CD4-positive, alpha-beta T cell treated with Interleukin-17A for 4 hours (primary cell): Measurements from ENCODE around the gene OTUD3.
"Not testable (repeated sequence)": the region's sequence is repeated elsewhere in the genome, so short reads cannot be mapped to it uniquely, and the experiment has no call there.

ENCODE experiments used
- DNase-seq: peaks from one replicate; pipeline ENCODE4 v3.0.0-alpha.2; 2020; ENCODE audit warnings: mixed read lengths

OTUD3 gene

DNA sequence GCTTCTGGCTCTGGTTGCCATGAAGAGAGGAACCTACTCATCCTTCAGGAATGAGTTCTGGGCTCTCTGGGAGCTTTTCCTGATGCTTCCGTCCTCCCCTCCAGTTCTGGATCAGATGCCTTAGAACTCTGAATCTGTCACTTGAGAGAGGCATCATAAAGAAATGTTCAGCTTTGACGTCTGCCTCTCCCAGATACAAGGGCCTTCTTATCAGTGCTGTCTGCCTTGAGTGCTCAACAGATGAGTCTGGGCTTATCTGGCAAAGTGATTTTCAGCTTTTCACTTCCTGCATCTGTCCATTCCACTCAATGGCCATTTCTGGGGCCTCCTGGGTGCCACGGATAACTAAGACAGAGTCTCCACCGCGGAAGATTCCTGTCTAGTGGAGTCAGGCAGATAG is 12.3 kb upstream of the OTUD3 start:
- DNase-seq: no peak

DNA sequence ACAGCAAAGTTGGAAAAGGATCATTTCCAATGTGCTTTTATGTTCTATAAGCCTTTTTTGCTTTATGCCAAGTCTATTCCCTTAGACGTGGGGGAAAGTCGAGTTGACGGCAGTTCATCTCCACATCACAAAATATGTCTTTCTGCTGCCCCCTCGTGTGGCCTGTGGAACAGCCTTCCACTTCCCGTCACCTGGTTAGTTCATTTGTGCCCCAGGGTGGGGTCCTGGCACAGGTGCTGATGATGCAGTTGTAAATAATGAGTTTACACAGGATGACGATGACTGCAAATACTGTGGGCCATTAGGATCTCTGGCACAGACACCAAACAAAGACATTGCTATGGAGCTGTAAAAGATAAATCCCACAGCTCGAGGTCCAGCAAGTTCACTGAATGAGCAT is 10.0 kb upstream of the OTUD3 start:
- no peak for DNase-seq

DNA sequence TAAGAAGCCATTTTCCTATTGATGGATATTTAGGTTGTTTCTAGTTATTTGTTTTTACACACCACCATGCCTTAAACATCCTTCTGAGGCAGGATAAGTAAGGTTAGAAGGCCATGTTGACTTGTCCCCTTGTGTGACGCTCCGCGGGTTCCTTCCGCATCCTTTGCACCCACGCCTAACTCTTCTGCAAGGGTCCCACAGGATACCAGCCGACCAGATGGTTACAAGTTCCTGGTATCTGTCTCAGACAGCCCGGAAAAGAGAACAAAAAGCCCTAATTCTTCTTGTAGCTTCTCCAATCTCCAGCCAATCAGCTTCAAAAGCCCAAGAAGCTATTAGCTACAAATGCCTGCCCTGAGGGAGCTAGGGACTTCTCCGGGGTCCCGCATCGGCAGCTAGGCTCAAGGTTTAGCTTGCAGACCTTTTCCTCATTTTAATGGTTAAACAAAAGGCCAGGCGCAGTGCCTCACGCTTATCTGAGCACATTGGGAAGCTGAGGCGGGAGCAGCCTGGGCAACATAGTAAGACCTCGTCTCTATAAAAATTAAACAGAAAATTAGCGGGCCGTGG is 4.9 kb upstream of the OTUD3 start:
- no peak for DNase-seq

DNA sequence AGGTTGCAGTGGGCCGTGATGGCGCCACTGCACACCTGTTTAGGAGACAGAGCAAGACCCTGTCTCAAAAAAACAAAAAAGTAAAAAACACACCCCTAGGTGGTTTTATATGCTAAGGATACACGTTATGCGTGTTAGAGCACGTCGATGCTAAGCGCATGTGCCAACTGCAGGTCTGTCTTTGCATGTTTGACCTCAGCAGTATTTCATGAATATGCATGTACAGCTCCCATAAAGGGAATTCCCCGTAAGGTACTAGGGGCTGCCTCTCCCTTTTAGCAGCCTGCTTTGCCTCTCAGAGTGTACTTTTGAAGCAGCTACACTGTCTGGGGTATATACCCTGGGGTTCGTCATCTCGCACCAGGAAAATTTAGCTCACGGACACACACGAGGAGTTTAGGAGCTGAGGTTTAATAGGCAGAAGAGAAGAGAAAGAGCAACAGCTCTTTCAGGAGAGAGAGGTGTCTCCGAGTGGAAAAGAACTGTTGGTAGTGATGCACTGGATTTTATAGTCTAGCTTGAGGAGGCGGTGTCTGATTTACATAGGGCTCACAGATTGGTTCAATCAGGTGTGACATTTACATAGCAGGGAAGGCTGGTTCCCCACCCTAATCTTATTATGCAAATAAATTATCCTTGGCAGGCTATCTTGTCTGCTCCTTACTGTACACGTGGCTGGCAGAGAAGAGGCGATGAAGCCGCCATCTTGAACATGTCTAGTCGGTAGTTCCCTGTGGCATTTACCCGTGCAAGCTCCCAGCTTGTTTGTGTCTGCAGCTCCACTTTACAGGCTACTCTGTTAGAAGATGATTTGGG is 4.2 kb upstream of the OTUD3 start:
- no peak for DNase-seq

DNA sequence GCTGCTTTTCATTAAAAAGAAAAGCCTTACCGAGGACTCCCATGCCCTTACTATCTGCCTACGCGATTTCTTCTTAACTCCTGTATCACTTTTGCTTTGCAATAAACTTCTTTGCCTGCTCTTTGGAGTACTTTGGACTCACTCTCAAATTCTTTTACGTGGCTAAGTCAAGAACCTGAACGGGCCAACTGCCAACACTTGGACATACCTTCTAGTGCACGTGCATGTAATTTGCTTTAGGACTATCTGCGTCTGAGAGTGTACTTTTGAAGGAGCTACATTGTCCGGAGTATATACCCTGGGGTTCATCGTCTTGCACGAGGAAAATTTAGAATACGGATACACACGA is 3.6 kb upstream of the OTUD3 start:
- no peak for DNase-seq

DNA sequence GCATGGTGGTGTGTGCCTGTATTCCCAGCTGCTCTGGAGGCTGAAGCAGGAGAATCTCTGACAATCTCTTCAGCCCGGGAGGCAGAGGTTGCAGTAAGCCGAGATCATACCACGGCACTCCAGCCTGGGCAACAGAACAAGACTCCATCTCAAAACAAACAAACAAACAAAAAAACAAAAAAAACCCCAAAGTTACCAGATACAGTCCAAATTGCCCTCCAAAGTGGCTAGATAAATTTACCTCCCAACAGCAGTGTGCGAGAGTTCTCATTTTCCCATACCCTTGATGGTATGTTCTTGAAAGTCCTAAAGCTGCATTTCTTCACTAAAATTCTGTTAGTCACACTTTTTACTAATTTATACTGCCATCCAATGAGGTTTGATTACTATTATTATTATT is 3.0 kb upstream of the OTUD3 start:
- DNase-seq: no peak

DNA sequence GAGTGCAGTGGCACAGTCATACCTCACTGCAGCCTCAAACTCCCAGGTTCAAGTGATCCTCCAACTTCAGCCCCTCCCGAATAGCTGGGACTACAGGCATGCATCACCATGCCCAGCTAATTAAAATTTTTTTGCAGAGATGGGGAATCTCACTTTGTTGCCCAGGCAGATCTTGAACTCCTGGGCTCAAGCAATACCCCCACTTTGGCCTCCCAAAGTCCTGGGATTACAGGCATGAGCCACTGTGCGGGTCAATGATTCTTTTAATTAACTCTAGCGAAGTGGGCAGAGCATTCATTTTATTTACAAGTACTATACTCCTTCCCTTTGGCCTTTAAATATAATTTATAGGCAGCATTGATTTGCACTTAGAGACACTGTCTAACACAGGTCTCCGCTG is 2.5 kb upstream of the OTUD3 start:
- DNase-seq: no peak

DNA sequence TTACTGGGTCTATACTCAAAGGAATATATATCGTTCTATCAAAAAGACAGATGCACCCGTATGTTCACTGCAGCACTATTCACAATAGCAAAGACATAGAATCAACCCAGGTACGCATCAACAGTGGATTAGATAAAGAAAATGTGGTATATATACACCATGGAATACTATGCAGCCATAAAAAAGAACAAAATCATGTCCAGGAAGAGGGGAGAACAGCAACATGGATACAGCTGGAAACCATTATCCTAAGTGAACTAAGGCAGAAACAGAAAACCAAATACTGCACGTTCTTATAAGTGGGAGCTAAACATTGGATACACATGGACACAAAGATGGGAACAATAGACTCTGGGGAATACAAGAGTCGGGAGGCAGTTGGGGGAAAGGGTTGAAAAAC is 1.4 kb upstream of the OTUD3 start:
- not testable (repeated sequence) for DNase-seq

DNA sequence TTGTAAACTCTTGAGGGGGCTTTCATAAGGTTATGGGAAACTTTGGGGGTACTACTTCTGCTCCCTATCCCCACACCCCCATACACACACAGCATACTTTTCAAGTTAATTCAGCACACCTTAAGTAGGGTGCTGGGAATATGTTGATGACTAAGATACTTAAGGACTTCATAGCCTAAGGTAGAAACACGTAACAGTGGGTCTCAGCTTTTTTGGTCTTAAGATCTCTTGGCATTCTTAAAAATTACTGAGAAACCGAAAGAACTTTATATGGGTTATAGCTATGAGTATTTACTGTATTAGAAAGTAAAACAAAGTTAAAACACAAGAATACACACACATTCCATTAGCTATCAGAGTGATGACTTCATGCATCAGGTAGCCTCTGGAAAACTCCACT is 2.1 kb downstream of the OTUD3 start:
- no peak for DNase-seq

DNA sequence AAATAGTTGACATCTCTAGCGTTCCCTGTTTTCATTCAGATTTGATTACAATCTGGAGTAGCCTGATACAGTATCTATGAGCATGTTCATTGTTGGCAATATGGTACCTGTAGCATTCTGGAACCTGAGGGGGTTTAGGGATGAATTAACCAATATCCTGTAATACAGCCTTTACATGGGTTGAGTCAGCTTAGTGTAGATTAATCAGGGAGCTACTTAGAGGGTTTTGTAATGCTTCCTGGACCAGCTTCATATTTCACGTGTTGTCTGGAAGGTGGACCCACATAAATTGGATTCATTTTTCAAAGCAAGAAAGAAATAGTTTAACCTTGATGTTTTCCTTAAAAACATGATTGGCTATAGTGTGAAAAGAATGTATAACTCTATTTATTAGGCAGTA is 3.6 kb downstream of the OTUD3 start:
- DNase-seq: no peak

DNA sequence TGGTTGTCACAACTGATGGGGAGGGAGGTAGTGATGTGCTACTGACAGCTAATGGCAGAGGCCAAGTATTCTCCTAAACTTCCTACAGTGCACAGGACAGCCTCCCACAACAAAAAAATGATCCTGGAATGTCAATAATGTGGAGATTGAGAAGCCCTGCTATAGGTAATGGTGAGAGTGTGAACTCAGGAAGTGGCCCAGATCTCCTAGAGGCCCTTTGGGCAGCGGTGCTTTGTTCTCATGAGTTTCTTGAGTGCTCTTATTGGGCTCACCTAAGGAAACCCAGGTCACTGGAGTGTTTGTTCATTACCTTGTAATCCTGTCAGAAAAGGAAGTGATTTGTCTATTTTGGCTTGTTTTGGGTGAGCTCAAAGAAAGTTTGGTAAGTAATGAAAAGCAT is 5.9 kb downstream of the OTUD3 start:
- DNase-seq: no peak

DNA sequence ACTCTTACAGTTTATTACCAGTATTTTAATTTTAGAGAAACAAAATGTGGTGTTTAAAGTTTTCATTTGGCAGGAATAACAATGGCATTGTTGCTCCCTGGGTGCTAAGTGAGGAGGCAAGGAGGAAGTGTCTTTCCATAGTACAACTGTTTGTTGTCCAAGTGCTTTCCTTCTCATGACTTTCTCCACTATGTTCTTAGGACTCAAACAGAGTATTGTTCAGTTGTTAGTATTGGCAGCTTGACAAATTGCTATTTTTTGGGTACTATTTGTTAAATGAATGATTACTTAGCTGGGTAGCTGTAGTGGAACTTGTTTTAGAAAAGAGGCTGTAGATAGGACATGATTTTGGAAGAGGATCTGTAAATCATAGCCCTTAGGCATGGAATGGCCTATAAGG is 7.5 kb downstream of the OTUD3 start:
- DNase-seq: no peak

DNA sequence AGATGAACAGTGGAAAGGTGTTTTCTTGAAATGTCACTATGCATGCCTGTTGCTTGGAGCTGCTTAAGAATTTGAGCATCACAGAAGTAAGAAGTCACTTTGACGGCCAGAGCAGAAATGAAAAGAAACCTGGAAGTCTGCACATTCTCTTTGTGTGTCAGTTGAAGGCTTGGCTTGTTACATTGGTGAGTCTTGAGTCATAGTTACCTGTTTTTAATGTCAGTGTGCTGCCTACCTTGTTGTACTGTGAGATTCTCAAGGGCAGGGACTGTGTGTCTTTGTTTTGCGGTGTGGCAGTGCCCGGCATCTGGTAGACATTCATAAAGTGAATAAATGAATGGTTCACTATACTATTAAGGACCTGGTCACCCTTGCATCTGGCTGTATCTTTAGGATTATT is 9.9 kb downstream of the OTUD3 start:
- no peak for DNase-seq

DNA sequence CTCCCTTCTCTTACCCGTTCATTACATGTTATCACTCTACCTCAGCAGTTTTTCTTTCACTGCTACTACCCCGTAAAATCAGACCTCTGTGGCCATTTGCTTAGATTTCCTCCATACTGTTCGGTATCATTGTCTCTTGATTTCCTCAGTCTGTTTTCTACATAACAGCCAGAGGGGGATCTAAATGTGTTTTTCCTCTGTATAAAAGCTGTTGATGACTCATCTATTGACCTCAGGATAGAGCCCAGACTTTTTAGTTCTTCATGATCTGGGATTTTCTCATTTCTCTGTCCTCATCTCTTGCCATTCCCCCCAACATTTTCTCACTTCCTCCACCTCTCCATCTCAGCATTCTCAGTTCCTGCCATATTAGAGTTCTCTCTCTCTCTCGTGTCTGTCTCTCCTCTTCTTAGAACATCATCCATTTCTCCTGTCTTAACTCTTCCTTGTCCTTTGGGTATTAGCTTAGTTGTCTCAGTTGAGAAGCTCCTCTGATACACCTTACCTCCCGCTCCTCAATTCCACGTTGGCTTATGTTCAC is 10.5 kb downstream of the OTUD3 start:
- DNase-seq: no peak

DNA sequence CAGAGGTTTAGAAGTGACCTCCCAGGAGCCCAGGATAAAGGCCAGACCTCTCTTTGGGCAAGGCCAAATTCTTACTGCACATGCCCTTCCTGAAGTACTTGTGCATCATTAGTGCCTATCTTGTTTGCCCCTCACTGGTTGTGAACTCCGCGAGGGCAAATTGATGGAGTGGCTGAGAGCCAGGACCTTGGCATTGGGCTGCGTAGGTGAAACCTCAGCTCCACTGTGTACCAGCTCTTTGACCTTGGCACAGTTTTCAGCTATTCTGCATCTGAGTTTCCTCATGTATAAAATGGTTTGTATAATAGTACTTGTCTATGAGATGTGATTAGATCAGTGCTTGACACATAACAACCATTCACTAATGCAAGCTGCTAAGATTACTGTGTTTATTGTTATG is 11.5 kb downstream of the OTUD3 start:
- no peak for DNase-seq

DNA sequence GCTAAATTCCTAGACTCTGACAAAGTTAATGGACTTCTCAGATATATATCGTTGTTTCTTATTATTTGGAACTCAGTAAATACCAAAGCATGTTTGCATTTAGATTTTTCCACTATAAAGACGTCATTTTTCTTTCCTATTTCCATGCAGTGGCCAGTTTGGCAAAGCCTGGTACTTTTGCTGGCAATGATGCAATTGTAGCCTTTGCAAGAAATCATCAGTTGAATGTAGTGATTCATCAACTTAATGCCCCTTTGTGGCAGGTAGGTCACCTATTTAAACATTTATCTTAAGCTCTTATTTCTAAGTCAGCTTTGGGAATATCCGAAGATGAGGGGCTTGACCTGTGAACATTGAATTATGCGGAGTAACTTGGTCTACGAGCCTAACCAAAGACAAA is 12.0 kb downstream of the OTUD3 start:
- no peak for DNase-seq

DNA sequence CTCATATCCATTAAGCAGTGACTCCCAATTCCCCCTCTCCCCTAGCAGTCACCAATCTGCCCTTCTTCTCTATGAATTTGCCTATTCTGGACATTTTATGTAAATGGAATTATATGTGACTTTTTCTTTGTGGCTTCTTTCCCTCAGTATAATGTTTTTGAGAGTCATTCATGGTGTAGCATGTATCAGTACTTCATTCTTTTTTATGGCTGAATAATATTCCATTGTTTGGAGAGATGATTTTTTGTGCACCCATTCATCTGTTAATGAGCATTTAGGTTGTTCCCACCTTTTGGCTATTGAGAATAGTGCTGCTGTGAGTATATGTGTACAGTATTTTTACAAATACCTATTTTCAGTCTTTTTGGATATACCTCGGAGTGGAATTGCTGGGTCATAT is 19.5 kb downstream of the OTUD3 start:
- DNase-seq: no peak

DNA sequence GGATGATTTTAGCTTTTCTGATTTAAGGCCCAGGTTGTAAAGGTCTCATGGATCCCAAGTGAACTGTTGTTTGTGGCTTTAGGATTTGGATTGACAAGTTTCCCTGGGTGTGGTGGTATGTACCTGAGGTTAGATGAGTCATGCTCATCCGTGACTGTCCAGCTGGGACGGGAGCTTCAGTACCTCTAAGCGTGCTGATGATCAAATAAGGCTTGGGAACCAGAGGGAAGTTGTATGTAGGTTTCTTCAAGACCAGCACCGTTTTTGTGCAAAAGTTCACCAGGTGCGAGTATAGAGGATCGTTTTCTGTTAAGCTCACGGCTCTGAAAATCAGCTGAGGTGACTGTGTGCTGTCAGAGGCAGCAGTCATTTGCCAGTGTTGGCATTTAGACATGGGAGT is 21.4 kb downstream of the OTUD3 start:
- DNase-seq: no peak

DNA sequence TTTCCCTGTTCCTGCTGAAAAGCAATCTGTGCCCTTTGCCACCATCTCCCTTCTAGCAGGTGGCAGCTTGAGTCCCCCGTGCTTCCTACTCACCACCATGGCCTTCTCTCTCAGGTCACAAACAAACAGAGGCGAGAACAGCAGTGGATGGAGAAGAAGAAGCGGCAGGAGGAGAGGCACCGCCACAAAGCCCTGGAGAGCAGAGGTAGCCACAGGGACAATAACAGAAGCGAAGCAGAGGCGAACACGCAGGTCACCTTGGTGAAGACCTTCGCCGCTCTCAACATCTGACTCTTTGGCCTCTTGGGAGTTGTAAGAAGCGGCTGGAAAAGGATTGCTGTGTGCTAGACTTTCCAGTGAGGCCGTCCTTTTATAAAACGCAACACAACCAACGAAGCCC is 25.3 kb downstream of the OTUD3 start:
- no peak for DNase-seq

DNA sequence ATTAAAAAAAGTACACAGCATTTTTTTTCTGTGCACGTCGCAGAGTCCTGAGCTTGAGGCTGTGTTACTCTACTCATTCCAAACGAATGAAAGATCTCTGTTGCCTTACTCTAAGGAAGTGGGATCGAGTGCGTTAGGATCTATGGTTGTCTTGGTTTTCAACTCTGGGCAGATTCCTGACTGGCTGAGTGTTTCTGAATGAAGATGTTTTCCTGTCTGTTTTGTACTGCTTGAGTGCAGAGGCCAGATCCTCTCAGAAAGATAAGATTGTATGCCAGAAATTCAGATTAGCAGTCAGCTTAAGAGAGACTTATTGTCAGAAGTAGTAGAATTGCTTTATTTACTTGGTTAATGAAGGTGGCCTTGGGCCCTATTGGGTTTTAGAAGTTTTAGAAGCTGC is 27.2 kb downstream of the OTUD3 start:
- DNase-seq: no peak

DNA sequence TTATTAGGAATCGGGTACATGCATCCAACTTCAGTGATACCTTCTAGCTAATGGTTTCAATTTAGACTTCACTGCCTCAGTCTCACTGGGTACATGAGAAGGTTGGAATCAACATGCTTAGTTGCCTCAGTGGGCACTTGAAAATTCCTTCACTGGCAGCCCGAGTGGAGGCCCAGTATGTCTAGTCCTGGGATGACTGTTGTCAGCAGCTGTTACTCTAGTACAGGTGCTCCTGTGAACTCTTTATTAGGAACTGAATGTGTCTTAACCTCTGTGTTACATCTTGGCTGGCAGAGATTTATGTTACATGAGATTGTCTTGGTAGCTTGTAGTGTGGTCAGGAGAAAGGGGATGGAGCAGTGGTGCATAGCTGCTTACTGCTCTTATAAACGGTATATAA is 27.8 kb downstream of the OTUD3 start:
- no peak for DNase-seq

DNA sequence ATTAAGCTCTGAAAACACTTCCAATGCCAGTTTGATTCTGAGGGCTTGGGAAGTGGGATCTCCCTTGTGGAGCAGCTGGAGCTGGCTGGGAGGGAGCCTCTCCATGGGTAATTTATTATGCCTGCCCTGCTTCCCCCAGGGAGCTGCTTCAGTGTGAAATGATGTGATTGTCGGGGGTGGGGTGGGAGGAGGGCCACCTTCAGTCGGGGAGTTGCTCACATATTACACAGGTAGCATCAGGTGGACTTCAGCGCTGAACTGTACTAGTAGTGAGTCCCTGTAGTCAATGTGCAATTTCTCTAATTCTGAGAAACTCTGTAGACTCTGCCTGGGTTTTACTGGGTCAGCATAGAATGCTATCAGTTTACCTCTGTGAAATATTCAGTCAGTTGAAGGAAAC is 28.5 kb downstream of the OTUD3 start:
- no peak for DNase-seq

DNA sequence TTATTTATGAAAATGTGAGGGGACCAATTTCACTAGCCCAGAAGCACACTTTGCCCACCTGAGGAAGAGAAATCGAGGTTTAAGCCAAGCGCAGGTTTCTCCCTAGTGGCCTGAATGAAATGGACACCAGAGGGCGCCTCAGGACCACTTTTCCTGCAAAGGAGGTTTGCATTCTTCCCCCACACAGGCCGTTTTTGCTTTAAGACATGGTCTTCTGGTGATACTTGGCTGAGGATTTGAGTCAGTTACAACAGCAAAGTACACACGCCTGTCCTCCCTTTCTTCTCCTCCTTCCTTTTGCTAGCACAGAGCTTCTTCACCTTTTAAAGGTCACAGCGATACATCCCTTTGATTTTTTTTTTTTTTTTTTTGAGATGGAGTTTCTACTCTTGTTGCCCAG is 35.9 kb downstream of the OTUD3 start:
- peak; percentile 87 for DNase-seq

DNA sequence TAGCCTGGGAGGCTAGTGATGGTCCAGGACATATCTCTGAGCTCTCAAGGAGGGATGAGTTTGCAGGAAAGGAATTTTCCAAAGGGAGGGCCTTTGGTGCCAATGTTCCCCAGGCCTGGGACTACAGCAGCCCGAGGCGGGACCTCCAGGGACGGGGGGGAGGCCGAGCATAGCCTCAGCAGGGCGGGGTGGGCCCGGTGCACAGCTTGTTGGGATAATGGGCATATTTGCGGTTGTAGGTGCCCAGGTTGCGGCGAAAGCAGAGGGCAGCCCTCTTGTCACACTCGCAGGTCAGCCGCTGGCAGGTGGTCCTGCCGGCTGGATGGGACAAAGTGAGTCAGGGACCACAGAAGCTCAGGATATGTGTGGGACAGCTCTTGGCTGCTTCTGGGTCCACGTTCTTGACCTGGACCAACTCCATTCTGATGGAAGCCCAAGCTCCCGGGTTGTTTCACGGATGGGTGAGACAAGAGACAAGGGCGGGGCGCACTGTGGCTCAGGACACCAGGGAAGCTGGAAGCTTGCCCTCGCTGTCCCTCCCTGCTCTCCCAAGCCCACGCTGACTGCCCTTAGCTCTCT is 38.0 kb downstream of the OTUD3 start:
- DNase-seq: no peak

DNA sequence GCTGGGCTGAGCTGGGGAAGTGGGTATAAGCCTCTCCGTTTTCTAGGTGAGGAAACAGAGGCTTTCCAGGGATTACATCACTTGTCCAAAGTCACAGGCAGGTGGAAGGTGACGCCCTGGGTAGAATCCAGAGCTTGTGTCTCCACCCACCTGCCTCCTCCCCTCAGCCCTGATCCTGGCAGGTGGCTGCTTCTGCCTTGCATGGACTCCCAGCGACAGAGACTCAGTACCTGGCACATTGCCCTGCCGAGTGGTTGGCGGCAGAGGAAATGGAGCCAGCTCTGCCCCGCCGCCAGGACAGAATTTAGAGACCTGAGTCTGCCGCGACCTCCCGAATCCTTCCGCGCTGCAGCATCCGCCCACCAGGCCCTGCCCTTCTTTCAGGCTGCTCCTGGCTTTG is 39.1 kb downstream of the OTUD3 start:
- no peak for DNase-seq
